ENCODE data around the gene SLC25A34.
"Not testable (repeated sequence)": the region's sequence is repeated elsewhere in the genome, so short reads cannot be mapped to it uniquely, and the experiment has no call there.

The SLC25A34 gene

DNA sequence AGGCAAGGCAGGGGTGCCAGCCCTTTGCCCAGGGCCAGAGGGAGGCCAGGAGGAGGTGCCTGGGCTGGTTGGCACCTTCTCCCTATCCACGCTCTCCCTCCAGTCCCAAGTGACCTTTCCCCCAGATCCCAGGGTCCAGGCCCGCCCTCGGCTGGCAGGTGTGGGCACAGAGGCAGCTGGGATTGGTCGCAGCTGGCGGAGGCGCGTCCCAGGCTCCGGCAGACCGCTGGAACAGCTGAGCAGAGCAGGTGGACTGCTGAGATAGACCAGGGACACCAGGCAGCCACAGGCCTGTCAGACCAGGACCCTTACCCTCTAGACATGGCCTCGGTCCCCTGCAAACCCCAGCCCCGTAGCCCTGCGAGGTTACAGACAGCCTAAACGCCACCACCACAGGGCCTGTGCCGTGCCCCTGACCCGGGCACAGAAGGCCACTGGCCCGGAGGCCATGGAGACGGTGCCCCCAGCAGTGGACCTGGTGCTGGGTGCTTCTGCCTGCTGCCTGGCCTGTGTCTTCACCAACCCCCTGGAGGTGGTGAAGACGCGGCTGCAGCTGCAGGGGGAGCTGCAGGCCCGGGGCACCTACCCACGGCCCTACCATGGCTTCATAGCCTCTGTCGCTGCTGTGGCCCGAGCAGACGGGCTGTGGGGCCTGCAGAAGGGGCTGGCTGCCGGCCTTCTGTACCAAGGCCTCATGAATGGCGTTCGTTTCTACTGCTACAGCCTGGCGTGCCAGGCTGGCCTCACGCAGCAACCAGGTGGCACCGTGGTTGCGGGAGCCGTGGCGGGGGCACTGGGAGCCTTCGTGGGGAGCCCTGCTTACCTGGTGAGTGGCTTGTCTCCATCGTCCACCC lies at the start of gene SLC25A34:
TSS of gene SLC25A34 (plus strand) at position 221 of the 854 bp plus-strand sequence. CDS start at position 449, 228 bp downstream.
- peak; percentile 79 for DNase-seq

DNA sequence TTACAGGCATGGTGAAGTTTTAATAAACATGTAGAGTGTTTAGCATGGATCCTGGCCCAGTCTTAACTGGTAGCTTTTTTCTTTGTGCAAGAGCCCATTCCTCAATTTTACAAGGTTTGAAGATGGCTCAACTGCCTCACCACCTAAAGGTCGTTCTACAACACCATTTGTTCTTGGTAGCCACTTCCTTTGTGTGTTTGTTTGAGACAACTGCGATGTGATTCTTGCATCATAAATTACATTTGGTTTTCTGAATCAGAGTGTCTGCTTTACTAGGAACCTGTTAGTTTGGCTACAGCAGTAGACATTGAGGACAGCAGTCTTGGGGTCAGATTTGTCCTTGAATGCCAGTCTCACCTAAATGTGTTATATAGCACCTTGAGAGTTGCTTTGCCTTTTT lies 48.6 kb upstream of the SLC25A34 start:
- DNase-seq: no peak

DNA sequence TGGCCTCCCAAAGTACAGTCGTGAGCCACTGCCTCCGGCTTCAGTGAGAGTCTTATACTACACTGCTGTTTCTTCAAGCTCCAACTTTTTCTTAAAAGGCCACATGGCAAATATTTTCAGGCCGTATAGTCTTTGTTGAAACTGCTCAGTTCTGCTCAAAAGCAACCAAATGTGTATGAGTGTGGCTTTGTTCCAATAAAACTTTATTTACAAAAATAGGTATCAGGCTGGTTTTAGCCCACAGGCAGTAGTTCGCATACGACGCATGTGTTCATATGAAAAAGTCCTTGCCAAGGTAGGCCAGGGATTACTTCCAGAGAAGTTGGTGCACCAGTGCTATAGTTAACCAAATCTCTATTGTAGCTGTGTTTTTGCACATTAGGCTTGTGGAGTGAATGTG lies 45.7 kb upstream of the SLC25A34 start:
- no peak for DNase-seq

DNA sequence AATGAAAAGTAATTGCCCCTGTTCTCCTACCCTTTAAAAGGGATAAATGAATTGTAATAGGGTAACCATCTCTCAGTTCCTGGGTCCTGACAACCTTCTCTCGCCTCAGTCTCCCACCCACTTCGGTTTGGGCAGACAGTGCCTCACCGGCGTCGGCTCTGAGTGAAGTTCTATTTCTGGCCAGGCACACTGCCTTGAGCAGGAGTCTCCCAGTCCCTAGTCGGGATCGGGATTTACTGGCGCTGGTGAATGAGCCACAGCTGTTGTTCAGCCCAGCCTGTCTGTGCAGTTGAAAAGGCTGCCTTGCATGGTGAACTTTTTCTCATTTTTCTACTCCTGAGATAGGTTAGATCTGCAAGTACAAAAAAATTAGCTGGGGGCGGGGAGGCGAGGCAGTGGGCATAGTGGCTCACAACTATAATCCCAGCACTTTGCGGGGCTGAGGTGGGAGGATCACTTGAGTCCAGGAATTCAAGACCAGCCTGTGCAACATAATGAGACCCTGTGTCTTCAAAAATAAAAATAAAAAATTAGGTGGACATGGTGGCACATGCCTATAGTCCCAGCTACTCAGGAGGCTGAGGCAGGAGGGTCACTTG lies 44.5 kb upstream of the SLC25A34 start:
- DNase-seq: peak; percentile 70

DNA sequence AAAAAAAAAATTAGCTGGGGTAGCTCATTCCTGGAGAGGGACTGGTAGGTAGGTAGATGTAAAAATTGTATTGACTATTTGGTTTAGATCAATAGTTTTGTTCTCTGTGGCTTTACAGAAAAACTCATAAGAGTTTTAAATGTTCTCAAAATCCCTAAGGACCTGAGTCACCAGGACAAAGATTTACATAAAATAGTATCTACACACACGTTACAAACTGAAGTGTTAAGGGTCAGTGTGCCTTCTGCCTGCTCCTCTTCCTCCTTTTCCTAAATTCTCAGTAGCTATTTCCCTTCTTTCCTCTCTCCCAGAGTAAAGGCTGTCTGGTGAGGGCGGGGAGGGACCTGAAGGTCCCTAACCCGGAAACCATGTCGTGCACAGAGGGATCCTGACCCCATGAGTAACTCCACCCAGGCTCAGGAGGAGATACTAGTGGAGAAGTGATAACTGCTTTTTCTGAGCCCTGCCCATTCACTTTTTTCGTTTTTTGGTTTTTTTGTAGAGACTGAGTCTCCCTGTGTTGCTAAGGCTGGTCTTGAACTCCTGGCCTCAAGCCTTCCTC lies 43.9 kb upstream of the SLC25A34 start:
- no peak for DNase-seq

DNA sequence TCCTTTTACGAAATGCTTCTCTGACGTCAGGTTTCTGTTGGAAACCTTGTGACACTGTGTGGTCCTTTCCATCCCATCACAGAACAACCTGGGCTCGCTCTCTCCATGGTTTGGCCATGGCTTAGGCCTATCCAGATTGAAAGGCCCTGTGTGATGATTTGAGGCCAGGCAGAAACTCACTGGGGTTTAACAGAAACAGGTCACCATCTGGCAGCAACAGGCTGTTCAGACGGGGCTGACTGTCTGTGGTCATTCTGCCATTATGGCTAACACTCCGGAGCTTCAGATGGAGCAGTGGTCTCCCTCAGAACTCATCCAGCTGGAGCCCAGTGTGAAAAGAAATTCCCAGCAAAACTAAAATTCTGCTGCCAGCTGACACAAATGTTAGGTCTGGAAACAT lies 42.7 kb upstream of the SLC25A34 start:
- DNase-seq: no peak

DNA sequence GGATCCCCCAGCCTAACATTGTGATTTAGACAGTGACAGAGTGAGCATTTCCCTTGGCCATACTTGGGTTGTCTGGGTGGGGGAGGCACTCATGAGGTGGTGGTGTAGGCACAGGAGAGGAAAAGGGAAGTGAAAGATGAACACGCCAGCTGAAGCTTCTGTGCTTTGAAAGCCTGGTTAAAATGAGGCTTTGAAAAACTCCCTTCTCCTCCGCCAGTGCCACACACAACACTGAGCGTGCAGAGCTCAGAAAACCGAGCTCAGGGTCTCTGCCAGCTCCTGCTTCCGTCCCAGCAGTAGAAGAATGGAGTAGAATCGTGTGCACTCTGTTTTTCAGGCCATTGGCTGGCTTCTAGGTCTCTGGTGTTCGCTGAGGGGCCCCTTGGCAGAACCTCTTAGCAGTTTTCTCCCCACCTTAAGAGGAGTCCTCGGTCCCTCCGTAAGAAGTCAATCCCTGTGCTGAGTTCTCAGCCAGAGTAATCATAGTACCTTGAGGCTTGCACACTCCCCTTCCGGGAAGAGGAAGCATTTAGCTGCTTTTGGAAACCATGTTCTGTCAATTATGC lies 39.0 kb upstream of the SLC25A34 start:
- peak; percentile 45 for DNase-seq

DNA sequence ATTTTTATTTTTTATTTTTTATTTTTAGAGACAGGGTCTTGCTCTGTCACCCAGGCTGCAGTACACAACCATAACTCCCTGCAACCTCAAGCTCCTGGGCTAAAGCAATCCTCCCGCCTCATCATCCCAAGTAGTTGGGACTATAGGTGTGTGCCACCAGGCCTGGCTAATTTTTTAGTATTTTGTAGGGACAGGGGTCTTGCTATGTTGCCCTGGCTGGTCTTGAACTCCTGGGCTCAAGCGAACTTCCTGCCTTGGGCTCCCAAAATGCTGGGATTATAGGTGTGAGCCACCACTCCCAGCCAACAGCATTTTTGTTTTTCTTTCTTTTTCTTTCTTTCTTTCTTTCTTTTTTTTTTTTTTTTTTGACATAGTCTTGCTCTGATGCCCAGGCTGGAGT lies 37.9 kb upstream of the SLC25A34 start:
- no peak for DNase-seq

DNA sequence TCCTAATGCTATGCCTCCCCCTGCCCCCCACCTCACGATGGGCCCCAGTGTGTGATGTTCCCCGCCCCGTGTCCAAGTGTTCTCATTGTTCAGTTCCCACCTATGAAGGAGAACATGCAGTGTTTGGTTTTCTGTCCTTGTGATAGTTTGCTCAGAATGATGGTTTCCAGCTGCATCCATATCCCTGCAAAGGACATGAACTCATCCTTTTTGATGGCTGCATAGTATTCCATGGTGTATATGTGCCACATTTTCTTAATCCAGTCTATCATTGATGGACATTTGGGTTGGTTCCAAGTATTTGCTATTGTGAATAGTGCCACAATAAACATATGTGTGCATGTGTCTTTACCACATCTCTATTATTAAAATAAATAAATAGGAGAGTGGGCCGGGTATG lies 36.7 kb upstream of the SLC25A34 start:
- DNase-seq: not testable (repeated sequence)

DNA sequence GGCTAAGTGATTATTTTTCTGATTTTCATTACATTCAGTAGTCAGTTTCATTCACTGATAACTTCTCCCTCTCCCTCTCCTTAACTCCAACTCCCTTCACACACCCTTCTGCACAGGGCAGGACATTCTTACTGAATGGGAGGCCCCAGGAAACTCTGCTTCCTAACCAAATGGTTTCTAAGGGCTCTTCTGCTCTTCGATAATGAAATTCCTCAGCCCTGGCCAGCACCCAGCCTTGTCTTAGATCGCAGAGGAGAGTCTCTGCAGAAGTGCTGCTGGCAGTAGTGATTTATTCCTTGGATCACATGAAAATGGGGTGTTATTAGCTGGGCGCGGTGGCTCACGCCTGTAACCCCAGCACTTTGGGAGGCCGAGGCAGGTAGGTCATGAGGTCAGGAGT lies 35.5 kb upstream of the SLC25A34 start:
- DNase-seq: no peak

DNA sequence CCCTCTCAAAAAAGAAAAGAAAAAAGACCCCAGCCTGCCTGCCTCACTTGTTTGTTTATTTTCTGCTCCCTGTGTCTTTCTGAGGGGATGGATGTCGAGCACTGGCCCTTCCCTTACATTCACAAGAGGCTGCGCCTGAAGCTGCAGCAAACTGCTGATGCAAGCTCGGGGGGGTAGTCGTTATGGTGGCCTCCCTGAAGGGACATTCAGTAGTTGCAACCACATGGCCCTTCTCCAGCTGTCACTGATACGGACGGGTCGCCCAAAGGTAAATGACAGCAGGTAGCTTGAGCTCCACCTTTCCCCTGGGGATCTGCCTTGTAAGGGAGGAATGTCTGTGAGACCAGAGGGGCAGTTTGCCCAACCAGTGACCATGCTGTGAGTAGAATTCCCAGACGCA lies 34.3 kb upstream of the SLC25A34 start:
- DNase-seq: no peak

DNA sequence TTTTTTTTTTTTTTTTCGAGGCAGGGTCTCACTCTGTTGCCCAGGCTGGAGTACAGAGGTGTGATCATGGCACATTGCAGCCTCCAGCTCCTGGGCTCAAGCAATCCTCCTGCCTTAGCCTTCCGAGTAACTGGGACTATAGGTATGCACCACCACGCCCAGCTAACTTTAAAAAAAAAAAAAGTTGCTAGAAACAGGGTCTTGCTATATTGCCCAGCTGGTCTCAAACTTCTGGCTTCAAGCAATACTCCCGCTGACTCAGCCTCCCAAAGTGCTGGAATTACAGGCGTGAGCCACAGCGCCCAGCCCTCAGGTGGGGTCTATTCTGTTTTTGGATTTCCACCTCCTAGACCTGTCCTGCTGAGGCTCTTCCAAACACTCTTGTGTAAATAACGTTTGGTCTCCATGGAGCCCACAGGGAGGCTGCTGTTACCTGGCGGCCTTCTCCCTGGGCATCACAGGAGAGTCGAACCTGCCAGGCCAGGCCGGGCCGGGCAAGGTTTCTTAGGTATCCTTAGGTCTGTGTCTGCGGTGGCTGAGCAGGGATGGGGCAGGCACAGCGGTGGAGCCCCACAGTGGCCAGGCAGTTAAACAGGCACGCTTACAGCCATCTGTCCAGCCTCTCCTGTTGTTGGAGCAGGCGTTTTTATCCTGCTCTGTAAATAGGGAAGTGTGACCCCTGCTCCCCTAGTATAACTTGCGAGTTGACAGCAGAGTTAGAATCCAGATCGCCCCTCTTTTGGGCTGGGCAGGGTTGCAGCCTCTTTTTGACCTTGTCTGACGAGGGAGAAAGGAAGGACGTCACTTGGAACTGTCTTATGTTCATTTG lies 33.1 kb upstream of the SLC25A34 start:
- no peak for DNase-seq

DNA sequence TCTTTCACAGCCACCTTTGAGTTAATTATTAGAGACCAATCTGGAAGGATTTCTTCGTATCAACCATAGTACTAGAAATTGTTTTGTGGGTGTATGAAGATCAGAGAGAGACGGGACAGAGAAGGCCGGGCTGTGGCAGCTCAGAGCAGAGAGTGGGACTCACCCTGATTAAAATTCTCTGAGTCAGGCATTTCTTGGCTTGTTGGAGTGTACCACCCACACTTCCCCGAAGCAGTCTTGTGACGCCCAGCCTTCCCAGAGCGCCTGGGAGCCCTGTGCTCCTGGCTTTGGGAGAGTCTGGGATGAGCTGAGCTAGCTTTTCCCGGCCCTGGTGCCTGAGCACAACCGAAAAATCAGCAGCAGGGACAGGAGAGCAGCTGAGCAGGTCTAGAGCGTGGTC lies 32.5 kb upstream of the SLC25A34 start:
- peak; percentile 85 for DNase-seq

DNA sequence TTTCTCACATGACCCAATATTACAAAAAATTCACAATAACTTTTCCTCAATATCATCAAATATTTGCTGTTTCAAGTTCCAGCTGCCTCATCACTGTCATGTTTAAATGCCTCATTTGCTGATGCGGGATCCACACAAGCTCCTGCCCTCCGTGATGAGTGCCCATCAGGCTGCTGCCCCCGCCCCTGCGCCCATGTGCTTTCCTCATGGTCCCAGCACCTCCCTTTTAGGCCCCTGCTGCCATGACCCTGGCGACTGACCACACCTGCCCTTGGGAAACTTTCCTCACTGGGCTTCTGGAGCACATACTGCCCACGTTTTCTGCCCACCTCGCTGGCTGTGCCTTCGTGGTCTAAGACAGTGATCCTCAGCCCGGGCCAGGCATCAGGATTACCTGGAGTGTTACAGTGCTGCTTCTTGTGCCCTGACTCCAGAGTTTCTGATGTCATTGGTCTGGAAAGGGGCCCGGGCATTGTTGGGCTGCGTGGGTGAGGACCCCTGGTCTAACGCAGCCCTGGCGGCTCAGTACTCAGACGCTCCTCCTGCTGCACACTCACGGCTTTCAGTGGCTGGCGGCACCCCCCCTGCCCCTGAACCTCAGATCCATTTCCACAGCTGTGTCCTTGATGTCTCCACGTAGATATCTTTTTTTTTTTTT lies 31.4 kb upstream of the SLC25A34 start:
- DNase-seq: no peak

DNA sequence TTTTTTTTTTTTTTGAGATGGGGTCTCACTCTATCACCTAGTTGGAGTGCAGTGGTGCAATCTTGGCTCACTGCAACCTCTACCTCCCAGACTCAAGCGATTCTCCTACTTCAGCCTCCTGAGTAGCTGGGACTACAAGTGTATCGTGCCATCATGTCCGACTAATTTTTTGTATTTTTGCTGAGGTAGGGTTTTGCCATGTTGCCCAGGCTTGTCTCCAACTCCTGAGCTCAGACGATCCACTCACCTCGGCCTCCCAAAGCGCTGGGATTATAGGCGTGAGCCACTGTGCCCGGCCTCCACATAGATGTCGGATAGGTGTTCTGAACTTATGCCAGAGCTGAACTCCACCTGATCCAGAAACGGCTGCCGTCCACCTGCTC lies 30.9 kb upstream of the SLC25A34 start:
- no peak for DNase-seq

DNA sequence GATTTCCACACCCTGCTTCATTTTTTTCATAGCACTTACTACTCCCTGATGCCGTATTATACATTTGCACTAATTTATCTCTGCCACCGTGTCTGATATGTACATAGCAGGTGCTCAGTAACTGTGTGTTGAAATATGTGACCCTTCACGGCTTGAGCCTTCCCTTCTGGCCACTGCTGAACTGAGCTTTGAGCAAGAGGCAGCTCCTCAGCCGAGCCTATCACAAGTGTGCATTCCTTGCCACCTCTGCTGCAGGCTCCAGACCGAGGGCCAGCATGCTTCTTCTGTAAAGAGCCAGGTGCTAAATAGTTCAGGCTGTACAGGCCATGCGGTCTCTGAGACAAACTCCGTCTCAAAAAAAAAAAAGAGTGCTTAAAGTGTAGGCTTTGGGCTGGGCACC lies 29.3 kb upstream of the SLC25A34 start:
- DNase-seq: no peak

DNA sequence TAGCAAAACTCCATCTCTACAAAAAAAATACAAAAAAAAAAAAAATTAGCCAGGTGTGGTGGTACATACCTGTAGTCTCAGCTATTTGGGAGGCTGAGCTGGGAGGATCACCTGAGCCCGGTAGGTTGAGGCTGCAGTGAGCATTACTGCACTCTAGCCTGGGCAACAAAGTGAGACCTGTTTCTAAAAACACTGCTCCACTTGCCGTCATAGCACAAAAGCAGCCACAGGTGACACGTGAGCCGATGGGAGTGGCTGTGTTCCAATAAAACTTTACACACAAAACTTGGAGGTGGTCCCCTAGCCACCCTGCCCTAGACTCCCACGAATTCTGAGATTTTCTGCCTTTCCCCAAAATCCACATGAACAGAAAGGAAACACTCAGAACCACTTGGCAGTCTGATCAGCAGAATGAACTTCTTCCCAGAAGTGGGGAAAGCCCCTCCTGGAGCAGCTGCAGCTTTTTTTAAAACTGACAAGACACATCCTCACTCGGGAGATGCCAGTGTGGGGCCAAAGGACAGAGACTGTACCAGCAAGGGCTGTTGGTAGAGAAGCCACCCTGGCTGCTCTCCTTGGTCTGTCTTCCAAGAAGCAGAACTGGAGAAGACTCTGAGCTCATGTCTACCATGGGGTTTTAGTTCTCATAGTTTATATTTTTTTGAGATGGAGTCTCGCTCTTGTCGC lies 28.7 kb upstream of the SLC25A34 start:
- no peak for DNase-seq

DNA sequence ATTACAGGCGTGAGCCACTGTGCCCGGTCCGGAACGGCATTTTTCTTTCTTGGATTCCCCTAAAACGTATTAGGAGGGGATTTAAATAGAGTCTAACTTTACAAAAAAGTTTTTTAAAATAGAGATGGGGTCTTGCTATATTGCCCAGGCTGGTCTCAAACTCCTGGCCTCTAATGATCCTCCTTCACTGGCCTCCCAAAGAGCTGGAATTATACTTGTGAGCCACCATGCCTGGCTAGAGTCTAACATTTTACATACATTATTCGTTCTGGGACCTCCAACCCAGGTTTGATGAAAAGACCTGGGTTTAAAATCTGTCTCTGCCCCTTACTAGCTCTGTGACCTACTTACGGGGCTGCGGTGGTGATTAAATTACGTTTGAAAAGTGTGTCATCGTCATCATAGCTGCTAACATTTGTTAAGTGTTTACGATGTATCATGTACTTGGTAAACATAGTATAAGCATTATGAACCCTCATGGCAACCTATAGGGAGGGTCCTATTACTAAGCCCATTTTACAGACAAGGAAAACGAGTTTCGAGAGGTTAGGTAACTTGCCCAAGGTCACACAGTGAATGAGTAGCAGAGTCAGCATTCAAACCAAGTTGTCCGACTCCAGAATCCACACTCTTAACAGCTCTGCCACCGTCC lies 27.4 kb upstream of the SLC25A34 start:
- no peak for DNase-seq

DNA sequence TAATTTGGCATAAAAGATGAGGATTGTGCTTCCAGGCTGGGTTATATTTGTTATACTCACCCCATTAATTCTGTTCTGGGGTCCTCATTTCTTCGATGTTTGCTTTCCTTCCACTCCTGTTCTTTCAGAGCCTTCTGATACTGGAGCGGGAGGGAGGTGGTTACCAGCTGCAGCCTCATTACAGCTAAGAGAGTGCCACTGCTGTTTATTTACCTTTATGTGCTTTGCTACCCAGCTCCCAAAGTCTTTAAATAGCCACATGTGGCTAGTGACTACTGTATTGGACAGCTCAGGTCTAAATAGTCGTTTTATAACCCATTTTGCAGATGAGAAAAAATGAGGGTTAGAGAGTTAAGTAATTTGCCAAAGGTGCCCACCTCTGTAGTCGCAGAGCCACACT lies 26.8 kb upstream of the SLC25A34 start:
- DNase-seq: no peak

DNA sequence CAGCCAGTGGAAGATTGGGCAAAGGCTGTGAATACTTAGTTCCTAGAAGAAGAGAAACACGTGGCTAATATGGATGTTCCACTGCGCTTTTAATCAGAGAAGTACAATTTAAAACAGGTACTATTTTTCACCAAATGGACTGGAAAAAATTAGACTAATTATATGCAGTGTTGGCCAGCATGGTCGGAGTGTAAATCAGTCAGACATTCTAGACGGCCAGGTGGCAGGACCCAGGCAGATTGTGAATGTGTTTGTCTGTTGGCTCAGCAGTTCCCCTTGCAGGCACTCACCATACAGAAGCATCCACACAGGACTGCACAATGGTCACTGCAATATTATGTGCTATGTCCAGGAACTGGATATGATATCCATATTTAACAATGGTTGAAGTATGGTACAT lies 23.9 kb upstream of the SLC25A34 start:
- no peak for DNase-seq

DNA sequence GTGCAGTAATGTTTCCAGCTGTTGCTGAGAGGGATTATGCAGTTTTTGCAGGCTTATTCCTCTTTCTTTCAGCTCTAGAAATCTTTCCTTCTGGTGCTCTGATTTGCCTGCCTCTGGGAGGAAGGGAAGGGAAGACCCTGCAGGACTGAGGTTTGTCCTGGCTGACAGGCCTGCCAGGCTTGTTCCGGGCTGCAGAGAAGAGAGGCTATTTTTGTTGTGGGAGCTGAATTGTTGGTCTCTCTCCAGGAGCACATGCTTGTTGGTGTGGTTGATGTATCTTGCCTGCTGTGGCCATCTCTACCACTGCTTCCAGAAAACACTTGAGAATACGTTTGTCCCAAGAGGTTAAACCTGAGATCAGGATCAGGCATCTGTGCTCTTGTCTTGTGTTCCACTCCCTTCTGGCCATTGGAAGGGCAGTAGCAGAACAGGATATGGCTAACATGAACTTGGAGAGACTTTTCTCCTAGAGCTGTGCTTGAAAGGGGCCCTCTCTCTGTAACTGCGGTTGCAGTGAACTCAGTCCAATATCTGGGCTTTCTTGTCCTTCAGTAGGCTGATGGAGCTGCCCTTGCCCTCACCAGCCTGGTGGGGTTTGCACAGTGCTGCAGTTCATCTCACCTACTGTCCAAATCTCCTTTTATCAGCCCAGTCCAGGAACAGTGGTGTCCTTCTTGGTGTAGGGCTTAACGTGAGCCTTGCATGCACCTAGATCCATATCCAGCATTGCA lies 21.5 kb upstream of the SLC25A34 start:
- DNase-seq: peak; percentile 68

Measured in right hindlimb (tissue), 1 donor.